SH-SY5Y (cell line): Measurements from ENCODE around the gene ULK4.

Experiments
- GATA2 ChIP-seq: IDR thresholded peaks from 2 replicates; pipeline ENCODE4 v1.6.1; 2011; ENCODE audit warnings: mild to moderate bottlenecking, low read depth, low read length
- GATA3 ChIP-seq: IDR thresholded peaks from 2 replicates; pipeline ENCODE4 v1.6.1; 2011; ENCODE audit warnings: low read depth, mild to moderate bottlenecking, low read length, moderate library complexity

Gene ULK4

DNA sequence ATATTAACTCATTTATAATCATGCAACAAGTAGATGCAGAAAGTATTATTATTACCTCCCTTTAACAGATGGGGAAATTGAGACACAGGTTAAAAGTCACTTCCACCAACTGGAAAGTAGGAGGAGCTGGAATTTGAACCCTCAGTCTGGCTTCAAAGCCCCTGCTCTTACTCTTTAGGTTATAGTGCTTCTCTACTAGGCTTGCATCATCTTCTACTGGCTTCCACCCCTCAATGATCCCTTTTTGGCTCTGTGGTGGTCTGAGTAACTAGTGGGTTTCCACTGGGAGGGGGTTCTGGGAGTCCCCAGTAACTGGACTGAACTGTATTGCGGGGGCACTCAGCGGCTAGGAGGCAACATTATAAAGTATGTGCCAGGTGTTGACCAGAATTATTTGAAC is 671.6 kb downstream of the ULK4 start:
- TF ChIP-seq GATA2 (no peak), GATA3 (no peak)

GRCh38 chr3:41288785-41289184 is 673.1 kb downstream of the ULK4 start:
- TF ChIP-seq GATA3 (no peak), GATA2 (no peak)

DNA sequence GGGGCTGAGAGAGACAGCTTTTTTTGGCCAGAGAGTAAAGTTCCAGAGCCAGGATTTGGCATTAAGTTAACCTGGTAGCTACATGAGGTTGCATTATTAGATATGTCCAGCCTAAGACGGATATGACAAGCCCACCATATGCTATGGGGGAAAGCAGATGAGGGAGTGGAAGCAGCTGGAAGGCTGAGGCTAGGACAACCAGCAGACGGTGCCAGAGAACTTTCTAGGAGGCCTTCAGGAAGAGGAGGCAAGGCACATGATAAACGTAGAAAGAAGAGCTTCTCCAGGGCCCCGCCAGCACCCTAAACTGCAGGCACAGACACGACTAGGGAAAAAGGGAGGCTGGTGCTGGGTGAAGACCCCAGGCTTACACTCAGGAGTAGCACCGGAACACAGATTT is 675.6 kb downstream of the ULK4 start:
- TF ChIP-seq GATA3 = no peak
- TF ChIP-seq GATA2 = no peak

DNA sequence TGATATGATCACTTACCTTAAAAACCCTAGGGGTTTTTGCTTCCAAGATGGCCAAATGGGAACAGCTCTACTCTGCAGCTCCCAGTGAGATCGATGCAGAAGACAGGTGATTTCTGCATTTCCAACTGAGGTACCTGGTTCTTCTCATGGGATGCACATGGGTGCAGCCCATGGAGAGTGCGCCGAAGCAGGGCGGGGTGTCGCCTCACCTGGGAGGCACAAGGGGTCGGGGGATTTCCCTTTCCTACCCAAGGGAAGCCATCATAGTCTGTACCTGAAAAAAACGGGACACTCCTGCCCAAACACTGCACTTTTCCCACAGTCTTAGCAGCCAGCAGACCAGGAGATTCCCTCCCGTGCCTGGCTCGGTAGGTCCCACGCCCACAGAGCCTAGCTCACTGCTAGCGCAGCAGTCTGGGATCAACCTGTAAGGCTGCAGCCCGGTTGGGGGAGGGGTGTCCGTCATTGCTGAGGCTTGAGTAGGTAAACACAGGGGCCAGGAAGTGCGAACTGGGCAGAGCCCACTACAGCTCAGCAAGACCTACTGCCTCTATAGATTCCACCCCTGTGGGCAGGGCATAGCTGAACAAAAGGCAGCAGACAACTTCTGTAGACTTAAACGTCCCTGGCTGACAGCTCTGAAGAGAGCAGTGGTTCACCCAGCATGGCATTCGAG is 684.0 kb downstream of the ULK4 start:
- TF ChIP-seq GATA2 (no peak), GATA3 (no peak)

- TF ChIP-seq GATA3 (no peak), GATA2 (no peak)
Observed at GRCh38 chr3:41276191-41276590, 685.7 kb downstream of the ULK4 start.

DNA sequence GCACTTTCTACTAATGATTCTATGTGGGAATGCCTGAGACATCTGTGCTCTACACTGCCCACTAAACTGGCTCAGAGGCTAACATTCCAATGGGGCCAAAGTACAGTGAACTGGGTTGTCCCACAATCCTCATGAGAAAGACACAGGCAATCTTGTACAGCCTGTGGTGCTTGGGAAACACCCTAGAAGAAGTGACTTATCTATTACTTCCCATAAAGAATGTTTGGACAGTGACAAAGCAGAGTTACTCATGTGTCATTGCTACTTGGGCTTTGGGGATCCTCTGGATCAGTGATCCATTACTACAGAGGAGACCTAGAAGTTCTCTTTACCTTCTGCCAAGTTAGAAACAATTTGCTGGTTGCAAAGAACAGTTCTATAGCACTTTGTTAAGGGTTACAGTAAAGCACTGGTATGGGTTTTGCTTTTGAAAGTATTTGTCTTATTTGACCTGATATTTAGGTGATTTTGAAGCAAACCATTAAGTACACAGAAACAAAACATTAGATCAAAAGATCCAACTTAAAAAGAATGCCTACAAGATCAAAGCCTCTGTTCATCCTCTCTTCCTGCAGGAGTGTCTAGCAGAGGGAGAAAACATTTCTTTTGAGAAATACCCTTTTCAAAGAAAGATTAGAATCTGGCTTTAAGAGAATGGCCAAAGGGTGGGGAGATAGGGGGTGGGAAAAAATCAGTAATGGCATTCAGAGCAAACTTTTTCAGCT is 686.8 kb downstream of the ULK4 start:
- TF ChIP-seq GATA2 (no peak), GATA3 (no peak)

GRCh38 chr3:41272667-41273066 is 689.2 kb downstream of the ULK4 start:
- no peak for TF ChIP-seq GATA3
- TF ChIP-seq GATA2 = no peak

DNA sequence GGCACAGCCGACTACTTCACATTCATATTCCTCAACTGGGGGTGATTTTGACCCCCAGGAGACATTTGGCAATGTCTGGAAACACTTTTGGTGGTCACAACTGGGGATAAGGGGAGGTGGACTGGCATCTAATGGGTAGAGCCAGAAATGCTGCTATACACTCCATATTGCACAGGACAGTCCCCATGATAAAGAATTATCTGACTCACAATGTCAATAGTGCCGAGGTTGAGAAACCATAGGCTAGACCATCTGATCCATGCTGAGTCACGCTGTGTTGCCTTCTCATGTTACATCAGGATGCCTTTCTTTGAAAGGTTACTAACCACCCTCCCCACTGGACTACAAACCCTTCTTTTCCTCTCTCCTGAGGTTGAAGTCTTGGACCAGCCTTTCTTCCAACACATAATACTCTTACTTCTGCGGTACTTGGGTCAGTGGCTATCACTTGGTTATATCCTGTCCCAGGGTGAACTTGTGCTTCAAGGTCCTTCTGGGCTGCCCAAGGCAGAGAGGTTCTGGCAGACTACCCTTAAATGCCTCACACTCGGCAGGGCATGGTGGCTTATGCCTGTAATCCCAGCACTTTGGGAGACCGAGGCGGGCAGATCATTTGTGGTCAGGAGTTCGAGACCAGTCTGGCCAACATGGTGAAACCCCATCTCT is 693.8 kb downstream of the ULK4 start:
- TF ChIP-seq GATA3 (no peak), GATA2 (no peak)

- TF ChIP-seq GATA3 (no peak), GATA2 (no peak)
Observed at GRCh38 chr3:41265823-41266273, 696.1 kb downstream of the ULK4 start.

DNA sequence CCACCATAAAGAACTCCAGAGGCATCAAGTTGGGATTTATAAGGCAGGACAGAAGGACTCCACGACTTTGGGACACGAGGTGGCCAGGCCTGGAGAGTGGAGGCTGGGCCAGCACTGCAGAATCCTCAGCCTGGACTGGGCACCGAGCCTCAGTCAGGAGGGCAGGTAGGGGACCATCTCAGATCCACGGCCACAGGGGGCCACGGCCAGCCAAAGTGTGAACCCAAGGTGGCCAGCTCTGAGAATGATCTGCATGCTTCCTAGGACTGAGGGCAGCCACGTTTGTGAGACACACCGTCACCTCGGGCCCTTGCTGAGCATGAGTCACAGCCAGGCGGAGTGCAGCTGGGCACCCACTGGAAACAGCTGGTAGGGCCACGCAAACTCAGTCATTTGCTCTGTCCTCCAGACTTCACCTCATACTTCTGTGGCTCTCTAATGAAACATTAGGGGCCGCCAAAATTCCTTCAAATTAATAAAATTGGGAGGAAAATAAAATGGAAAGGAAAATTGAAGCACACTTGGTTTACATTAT is 696.8 kb downstream of the ULK4 start:
- no peak for TF ChIP-seq GATA2
- no peak for TF ChIP-seq GATA3

DNA sequence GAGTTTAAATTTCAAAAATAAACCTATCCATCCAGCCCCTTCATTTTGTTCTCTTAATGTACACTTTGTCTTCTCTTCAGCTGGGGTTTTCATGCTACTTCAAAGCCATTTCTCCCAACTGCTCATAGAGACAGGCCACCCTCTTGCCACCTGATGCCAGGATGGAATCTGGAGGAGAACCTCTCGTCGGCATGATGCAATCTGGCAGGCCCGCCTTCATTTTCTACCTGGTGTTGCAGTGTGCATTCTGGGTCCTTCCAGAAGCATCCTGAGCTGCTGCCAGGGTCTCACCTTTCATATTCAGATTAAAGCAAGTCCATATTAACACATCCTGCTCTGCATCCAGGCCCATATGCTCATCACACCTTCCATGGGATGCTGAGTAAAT is 701.8 kb downstream of the ULK4 start:
- TF ChIP-seq GATA2 = no peak
- TF ChIP-seq GATA3 = no peak

DNA sequence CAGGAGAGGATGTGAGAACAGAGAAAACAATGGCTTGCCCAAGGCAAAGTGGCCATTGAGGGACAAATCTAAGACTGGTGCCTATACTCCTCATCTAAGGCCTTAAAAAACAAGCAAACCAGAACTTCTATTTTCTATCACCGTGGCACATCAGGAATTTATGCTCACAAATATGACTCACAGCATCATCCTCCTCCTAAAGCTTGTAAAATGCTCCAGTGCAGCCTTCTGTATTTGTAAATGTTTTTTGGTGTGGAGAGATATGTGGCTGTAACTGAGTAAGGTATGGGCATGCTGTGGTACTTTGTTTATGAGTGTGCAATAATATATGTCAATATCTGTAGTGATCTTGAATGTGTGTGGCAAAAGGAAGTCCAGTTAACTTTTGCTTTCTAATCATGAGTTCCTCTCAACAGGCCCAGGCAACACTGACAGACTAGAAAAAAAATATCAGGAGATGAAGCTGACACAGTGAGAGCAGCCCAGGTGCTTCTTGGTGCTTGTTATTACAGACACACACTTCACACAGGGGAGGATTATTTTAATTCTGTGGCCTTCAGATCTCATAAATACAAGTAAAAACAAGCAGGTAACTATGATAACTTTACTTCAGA is 702.3 kb downstream of the ULK4 start:
- TF ChIP-seq GATA3 = no peak
- no peak for TF ChIP-seq GATA2

GRCh38 chr3:41258239-41258800 is 703.6 kb downstream of the ULK4 start:
- TF ChIP-seq GATA3 (no peak), GATA2 (no peak)

GRCh38 chr3:41251593-41251992 is 710.3 kb downstream of the ULK4 start:
- TF ChIP-seq GATA2 = no peak
- no peak for TF ChIP-seq GATA3
